ENCODE measurements around the gene PHYKPL.
"Not testable (repeated sequence)": the region's sequence is repeated elsewhere in the genome, so short reads cannot be mapped to it uniquely, and the experiment has no call there.

PHYKPL gene

DNA sequence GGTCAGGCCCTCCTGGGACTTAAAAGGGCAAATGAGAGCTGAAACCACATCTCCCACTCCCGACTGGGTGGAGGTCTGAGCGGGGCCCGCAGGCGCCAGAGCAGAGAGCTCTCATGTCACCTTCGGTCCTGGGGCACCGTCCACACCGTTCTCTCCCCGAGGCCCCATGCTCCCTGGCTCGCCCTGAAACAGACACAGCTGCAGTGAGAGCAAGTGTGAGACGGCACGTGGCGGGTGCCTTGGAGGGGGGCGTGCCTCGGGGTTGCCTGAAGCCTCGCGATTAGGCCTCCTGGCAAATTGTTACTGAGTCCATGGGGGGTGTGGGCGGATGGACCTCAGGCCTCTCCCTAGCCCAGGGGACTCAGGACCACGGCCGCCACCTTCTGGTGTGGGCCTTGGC lies 24.1 kb upstream of the PHYKPL start:
- H3K4ac ChIP-seq (ENCODE audit: low read depth in 1 of 2, low read length in 2 of 2): no peak overlapping the region
- no peak overlapping the region for H3K4me3 ChIP-seq (ENCODE audit: insufficient read depth in 1 of 2, low read depth in 1 of 2, low read length in 2 of 2)
- H3K14ac ChIP-seq (ENCODE audit: low read length in 2 of 2): no peak overlapping the region
- no peak overlapping the region for H4K91ac ChIP-seq (ENCODE audit: low read length)
- WGBS: 85% methylated on average over 19 of the region's 19 CpGs
- H3K79me1 ChIP-seq (replicated peaks; ENCODE audit: low read length, poor library complexity, severe bottlenecking): no peaks in the 10 kb centered on the region
- H4K8ac ChIP-seq (ENCODE audit: low read length): no peak overlapping the region
- no peak overlapping the region for H3K9ac ChIP-seq (ENCODE audit: low read length)
- no peak overlapping the region for H2BK5ac ChIP-seq (ENCODE audit: low read depth, low read length, poor library complexity, severe bottlenecking)
- no peaks in the 10 kb centered on the region for H3K4me1 ChIP-seq (ENCODE audit: control insufficient read depth, insufficient read depth, low read depth, low read length)
- H3K23ac ChIP-seq (ENCODE audit: low read length in 2 of 2): no peak overlapping the region
- H3K4me2 ChIP-seq (ENCODE audit: low read length, poor library complexity, severe bottlenecking): no peak overlapping the region
- no peaks in the 10 kb centered on the region for H3K36me3 ChIP-seq (ENCODE audit: control insufficient read depth in 1 of 2, insufficient read depth in 2 of 2, low read depth in 1 of 2, low read length in 2 of 2)
- H3K18ac ChIP-seq (ENCODE audit: low read depth in 1 of 2, low read length in 2 of 2): no peak overlapping the region
- H2BK15ac ChIP-seq (ENCODE audit: low read depth, poor library complexity, severe bottlenecking): no peak overlapping the region
- no peak overlapping the region for H2BK120ac ChIP-seq (ENCODE audit: low read depth, low read length)
- no peak for DNase-seq
- H3K27me3 ChIP-seq (ENCODE audit: control insufficient read depth in 1 of 2, insufficient read depth in 1 of 2, low read length in 2 of 2): peaks cover 0 to 25% of the 10 kb centered on the region in 2 experiments
- H2BK12ac ChIP-seq (ENCODE audit: low read length in 2 of 2): no peak overlapping the region
- H2AK5ac ChIP-seq (ENCODE audit: low read length, severe bottlenecking): no peak overlapping the region
- no peak overlapping the region for H3K27ac ChIP-seq (ENCODE audit: low read length, poor library complexity, severe bottlenecking)
- H3K9me3 ChIP-seq (ENCODE audit: control insufficient read depth, low read length): no peaks in the 10 kb centered on the region
- H2AFZ ChIP-seq (ENCODE audit: low read depth, low read length): no peak overlapping the region

DNA sequence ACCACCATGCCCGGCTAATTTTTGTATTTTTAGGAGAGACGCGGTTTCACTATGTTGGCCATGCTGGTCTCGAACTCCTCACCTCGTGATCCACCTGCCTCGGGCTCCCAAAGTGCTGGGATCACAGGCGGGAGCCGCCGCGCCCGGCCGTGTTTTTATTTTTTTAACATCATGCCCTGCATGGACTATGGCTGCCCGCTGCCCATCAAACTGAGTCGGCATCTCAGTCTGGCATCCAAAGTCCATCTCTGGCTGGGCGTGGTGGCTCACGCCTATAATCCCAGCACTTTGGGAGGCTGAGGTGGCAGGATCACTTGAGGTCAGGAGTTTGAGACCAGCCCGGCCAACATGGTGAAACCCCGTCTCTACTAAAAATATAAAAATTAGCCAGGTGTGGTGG lies 21.0 kb upstream of the PHYKPL start:
- H3K14ac ChIP-seq (ENCODE audit: low read length in 2 of 2); H3K18ac ChIP-seq (ENCODE audit: low read depth in 1 of 2, low read length in 2 of 2); H3K4me3 ChIP-seq (ENCODE audit: insufficient read depth in 1 of 2, low read depth in 1 of 2, low read length in 2 of 2); H2AK5ac ChIP-seq (ENCODE audit: low read length, severe bottlenecking); H3K27ac ChIP-seq (ENCODE audit: low read length, poor library complexity, severe bottlenecking); H3K23ac ChIP-seq (ENCODE audit: low read length in 2 of 2); H3K9ac ChIP-seq (ENCODE audit: low read length); H2BK5ac ChIP-seq (ENCODE audit: low read depth, low read length, poor library complexity, severe bottlenecking); H3K4me2 ChIP-seq (ENCODE audit: low read length, poor library complexity, severe bottlenecking); H3K4ac ChIP-seq (ENCODE audit: low read depth in 1 of 2, low read length in 2 of 2); DNase-seq; H3K9me3 ChIP-seq (ENCODE audit: control insufficient read depth, low read length); H4K91ac ChIP-seq (ENCODE audit: low read length); H2BK120ac ChIP-seq (ENCODE audit: low read depth, low read length); H3K36me3 ChIP-seq (ENCODE audit: control insufficient read depth in 1 of 2, insufficient read depth in 2 of 2, low read depth in 1 of 2, low read length in 2 of 2); H2BK15ac ChIP-seq (ENCODE audit: low read depth, poor library complexity, severe bottlenecking); H4K8ac ChIP-seq (ENCODE audit: low read length); H3K4me1 ChIP-seq (ENCODE audit: control insufficient read depth, insufficient read depth, low read depth, low read length); H3K79me1 ChIP-seq (replicated peaks; ENCODE audit: low read length, poor library complexity, severe bottlenecking); H2BK12ac ChIP-seq (ENCODE audit: low read length in 2 of 2); H2AFZ ChIP-seq (ENCODE audit: low read depth, low read length): not testable (repeated sequence)
- peaks cover 0 to 17% of the 10 kb centered on the region in 2 experiments for H3K27me3 ChIP-seq (ENCODE audit: control insufficient read depth in 1 of 2, insufficient read depth in 1 of 2, low read length in 2 of 2)
- 87% methylated on average over 16 of the region's 18 CpGs for WGBS

DNA sequence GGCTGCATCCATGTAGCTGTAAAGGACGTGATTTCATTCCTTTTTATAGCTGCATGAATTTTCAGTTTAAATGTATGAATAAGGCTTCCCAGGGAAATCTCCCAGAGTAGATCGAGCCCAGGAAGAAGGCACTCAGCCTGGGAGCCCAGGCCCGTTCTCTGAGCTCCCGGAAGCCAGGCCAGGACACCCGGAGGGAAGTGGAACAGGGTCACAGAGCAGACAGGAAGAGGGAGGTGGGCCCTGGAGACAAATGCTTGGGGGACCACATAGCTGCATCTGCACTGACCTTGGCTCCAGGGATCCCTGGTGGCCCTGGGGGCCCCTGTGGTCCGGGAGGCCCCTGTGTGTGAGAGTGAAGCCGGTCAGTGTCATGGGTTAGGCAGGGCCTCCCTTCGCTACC lies 19.7 kb upstream of the PHYKPL start:
- 72% methylated on average over 8 of the region's 8 CpGs for WGBS
- no peak overlapping the region for H2BK12ac ChIP-seq (ENCODE audit: low read length in 2 of 2)
- no peak overlapping the region for H4K91ac ChIP-seq (ENCODE audit: low read length)
- no peak overlapping the region for H3K14ac ChIP-seq (ENCODE audit: low read length in 2 of 2)
- no peaks in the 10 kb centered on the region for H3K4me1 ChIP-seq (ENCODE audit: control insufficient read depth, insufficient read depth, low read depth, low read length)
- no peak overlapping the region for H3K4ac ChIP-seq (ENCODE audit: low read depth in 1 of 2, low read length in 2 of 2)
- H3K27ac ChIP-seq (ENCODE audit: low read length, poor library complexity, severe bottlenecking): no peak overlapping the region
- H3K9me3 ChIP-seq (ENCODE audit: control insufficient read depth, low read length): no peaks in the 10 kb centered on the region
- no peak overlapping the region for H2AK5ac ChIP-seq (ENCODE audit: low read length, severe bottlenecking)
- no peak overlapping the region for H2BK5ac ChIP-seq (ENCODE audit: low read depth, low read length, poor library complexity, severe bottlenecking)
- H2BK120ac ChIP-seq (ENCODE audit: low read depth, low read length): no peak overlapping the region
- no peak overlapping the region for H3K23ac ChIP-seq (ENCODE audit: low read length in 2 of 2)
- no peak for DNase-seq
- no peak overlapping the region for H3K4me3 ChIP-seq (ENCODE audit: insufficient read depth in 1 of 2, low read depth in 1 of 2, low read length in 2 of 2)
- no peak overlapping the region for H3K4me2 ChIP-seq (ENCODE audit: low read length, poor library complexity, severe bottlenecking)
- no peak overlapping the region for H4K8ac ChIP-seq (ENCODE audit: low read length)
- H2BK15ac ChIP-seq (ENCODE audit: low read depth, poor library complexity, severe bottlenecking): no peak overlapping the region
- H3K79me1 ChIP-seq (replicated peaks; ENCODE audit: low read length, poor library complexity, severe bottlenecking): no peaks in the 10 kb centered on the region
- H3K18ac ChIP-seq (ENCODE audit: low read depth in 1 of 2, low read length in 2 of 2): no peak overlapping the region
- no peak overlapping the region for H3K9ac ChIP-seq (ENCODE audit: low read length)
- no peaks in the 10 kb centered on the region for H3K36me3 ChIP-seq (ENCODE audit: control insufficient read depth in 1 of 2, insufficient read depth in 2 of 2, low read depth in 1 of 2, low read length in 2 of 2)
- no peak overlapping the region for H2AFZ ChIP-seq (ENCODE audit: low read depth, low read length)
- peaks cover 0 to 25% of the 10 kb centered on the region in 2 experiments for H3K27me3 ChIP-seq (ENCODE audit: control insufficient read depth in 1 of 2, insufficient read depth in 1 of 2, low read length in 2 of 2)

DNA sequence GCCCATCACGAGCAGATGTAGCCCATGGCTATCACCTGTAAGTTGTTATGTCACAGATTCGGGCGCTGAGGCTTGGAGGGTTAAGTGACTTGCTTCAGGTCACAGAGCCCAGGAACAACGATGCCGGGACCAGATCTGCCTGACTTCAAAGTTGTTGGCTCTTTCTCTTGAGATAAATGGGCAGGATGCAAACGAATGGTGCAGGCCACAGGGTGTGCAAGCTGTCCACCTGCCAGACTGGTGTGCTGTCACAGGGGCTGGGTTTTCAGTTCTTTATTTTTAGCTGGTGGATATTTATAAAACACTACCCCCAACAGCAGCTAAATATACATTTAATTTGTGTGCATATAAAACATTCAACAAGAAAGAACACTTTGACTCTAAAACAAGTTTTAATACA lies 17.7 kb upstream of the PHYKPL start:
- Histone ChIP-seq H3K27ac (ENCODE audit: low read length, poor library complexity, severe bottlenecking) (no peak overlapping the region), H2BK15ac (ENCODE audit: low read depth, poor library complexity, severe bottlenecking) (no peak overlapping the region), H3K9ac (ENCODE audit: low read length) (no peak overlapping the region), H3K4ac (ENCODE audit: low read depth in 1 of 2, low read length in 2 of 2) (no peak overlapping the region), H2BK12ac (ENCODE audit: low read length in 2 of 2) (no peak overlapping the region), H2BK5ac (ENCODE audit: low read depth, low read length, poor library complexity, severe bottlenecking) (no peak overlapping the region), H3K79me1 (replicated peaks; ENCODE audit: low read length, poor library complexity, severe bottlenecking) (no peaks in the 10 kb centered on the region), H3K4me2 (ENCODE audit: low read length, poor library complexity, severe bottlenecking) (no peak overlapping the region), H3K18ac (ENCODE audit: low read depth in 1 of 2, low read length in 2 of 2) (no peak overlapping the region), H4K8ac (ENCODE audit: low read length) (no peak overlapping the region), H3K9me3 (ENCODE audit: control insufficient read depth, low read length) (no peaks in the 10 kb centered on the region), H2AK5ac (ENCODE audit: low read length, severe bottlenecking) (no peak overlapping the region), H3K27me3 (ENCODE audit: control insufficient read depth in 1 of 2, insufficient read depth in 1 of 2, low read length in 2 of 2) (peaks cover 0 to 37% of the 10 kb centered on the region in 2 experiments), H3K36me3 (ENCODE audit: control insufficient read depth in 1 of 2, insufficient read depth in 2 of 2, low read depth in 1 of 2, low read length in 2 of 2) (no peaks in the 10 kb centered on the region), H2BK120ac (ENCODE audit: low read depth, low read length) (no peak overlapping the region), H3K23ac (ENCODE audit: low read length in 2 of 2) (no peak overlapping the region), H4K91ac (ENCODE audit: low read length) (peak overlapping the region; percentile 22), H2AFZ (ENCODE audit: low read depth, low read length) (no peak overlapping the region), H3K4me3 (ENCODE audit: insufficient read depth in 1 of 2, low read depth in 1 of 2, low read length in 2 of 2) (peak overlapping the region in 1 of 2 experiments; percentile 40), H3K14ac (ENCODE audit: low read length in 2 of 2) (no peak overlapping the region), H3K4me1 (ENCODE audit: control insufficient read depth, insufficient read depth, low read depth, low read length) (no peaks in the 10 kb centered on the region)
- DNase-seq: no peak
- WGBS: 83% methylated on average over 6 of the region's 6 CpGs

All from mesenchymal stem cell (in vitro differentiated cells and primary cell).